GM12873 (cell line): ENCODE data around the gene NAPB.

Experiments
- CTCF ChIP-seq: IDR thresholded peaks from 2 replicates; pipeline ENCODE4 v1.5.1; 2012; ENCODE audit warnings: low read depth, mild to moderate bottlenecking, moderate library complexity, low read length, control low read depth; ENCODE audit not compliant: insufficient read depth; ENCODE audit errors: missing control alignments

The NAPB gene

GRCh38 chr20:23387118-23387443 is 34.2 kb downstream of the NAPB start:
- TF ChIP-seq CTCF, result no peak

DNA sequence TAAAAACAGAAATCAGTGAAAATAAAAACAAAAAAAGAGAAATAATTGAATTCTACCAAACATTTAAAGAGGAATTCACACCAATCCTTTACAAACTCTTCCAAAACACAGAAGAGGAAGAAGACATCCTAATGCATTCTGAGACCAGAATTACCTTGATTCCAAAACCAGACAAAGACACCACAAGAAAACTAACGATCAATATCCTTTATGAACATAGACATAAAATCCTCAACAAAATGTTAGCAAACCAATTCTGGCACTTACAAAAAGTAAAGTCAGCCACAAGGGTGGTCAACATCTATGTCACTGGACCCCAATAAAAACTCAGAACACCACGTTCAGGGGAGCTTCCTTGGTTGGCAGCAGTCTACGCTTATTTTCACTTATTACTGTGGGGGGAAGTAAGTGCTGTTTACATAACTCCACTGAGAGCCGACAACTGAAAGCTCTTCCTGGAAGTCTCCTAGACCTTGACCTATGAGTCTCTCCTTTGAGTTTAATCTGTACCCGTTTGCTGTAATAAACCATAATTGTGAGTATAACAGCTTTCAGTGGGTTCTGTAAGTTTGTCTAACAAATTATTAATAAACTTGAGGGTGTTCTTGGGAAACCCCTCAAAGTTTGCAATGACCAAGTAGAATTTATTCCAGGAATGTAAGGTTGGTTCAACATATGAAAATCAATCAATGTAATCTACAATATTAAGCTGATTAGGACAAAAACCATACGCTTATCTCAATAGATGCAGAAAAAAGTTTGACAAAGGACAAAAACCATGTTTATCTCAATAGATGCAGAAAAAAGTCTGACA is 34.8 kb downstream of the NAPB start:
- TF ChIP-seq CTCF, result no peak

DNA sequence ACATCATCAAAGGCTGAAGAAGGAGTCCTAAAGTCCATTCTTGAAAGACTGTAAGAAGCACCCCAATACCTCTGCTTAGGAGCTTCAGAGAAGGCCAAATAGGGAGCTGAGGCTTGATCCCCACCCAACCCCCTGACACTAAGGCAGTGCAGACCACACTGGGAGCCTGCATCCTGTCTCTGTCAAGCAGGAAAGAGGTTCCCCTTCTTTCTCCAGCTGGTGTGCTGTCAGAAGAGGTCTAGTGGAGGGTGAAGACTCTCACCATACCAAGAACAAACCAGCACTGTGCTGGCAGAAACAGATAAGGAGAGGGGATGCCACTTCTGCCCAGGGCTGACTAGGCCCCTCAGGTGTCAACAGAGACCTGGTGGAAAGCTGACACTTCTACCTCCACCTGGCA is 39.4 kb downstream of the NAPB start:
- no peak for TF ChIP-seq CTCF

- no peak for TF ChIP-seq CTCF
These were observed 41.5 kb downstream of the NAPB start for GRCh38 chr20:23379772-23380171.

GRCh38 chr20:23375827-23376226 is 45.5 kb downstream of the NAPB start:
- TF ChIP-seq CTCF, result no peak

- no peak for TF ChIP-seq CTCF
These were observed 46.8 kb downstream of the NAPB start for GRCh38 chr20:23374441-23374840.

DNA sequence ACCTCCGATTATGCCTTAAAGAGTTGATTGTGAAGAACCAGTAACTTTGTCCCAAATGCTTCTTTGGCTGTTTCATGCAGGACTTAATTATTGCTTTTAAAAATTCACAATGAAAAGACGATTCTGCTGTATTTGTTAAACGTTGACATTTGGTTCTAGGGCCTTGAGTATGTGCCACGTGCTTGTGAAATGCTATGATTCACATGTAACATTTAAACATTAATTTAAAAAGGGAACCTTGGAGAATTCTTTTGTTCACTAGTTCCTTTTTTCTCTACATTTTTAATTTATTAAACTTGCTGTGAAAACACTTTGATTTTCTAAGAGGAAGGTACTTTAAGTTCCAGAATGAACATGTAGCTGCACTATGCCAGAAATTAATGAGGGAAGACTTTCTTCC is 49.8 kb downstream of the NAPB start:
- no peak for TF ChIP-seq CTCF
